ENCODE measurements around the gene AMBRA1. TPM values are rescaled to one million over a fixed set of nuclear protein-coding genes. Genes with fewer than 3 reads are reported as not detected.

AMBRA1 gene
- total and polyA plus RNA-seq, 2 donors from 2014 or later: 8.0 to 32.6 TPM

DNA sequence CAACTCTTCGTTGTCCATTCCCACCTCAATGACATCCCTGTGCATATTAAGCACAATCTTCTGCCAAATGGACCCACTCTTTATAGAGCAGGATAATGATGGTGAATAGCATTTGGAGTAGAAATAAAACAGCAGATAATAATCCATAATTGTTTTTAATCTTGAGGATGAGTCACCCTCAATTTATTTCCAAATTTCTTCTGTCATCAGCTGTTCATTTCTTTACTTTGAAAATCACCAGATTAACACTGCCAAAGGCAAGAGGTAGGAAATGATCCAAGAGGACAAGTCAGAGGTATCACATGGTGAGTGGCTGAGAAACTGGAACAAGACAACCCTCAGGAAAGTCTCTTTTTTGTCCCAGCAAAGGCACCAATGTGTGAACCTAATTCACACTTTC is 7.3 kb upstream of the AMBRA1 start:
- FAIRE-seq (no peak), DNase-seq (no peak)
- H3K4me3 ChIP-seq (ENCODE audit: low read length in 3 of 3): no peak overlapping the region
- no peaks in the 10 kb centered on the region for H3K9me3 ChIP-seq (ENCODE audit: control insufficient read depth in 2 of 3, insufficient read depth in 1 of 3, low read length in 3 of 3)
- TF ChIP-seq, protein P1, sequence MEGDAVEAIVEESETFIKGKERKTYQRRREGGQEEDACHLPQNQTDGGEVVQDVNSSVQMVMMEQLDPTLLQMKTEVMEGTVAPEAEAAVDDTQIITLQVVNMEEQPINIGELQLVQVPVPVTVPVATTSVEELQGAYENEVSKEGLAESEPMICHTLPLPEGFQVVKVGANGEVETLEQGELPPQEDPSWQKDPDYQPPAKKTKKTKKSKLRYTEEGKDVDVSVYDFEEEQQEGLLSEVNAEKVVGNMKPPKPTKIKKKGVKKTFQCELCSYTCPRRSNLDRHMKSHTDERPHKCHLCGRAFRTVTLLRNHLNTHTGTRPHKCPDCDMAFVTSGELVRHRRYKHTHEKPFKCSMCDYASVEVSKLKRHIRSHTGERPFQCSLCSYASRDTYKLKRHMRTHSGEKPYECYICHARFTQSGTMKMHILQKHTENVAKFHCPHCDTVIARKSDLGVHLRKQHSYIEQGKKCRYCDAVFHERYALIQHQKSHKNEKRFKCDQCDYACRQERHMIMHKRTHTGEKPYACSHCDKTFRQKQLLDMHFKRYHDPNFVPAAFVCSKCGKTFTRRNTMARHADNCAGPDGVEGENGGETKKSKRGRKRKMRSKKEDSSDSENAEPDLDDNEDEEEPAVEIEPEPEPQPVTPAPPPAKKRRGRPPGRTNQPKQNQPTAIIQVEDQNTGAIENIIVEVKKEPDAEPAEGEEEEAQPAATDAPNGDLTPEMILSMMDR (IDR thresholded peaks at IDR 0.05; ENCODE audit: borderline replicate concordance, extremely low read depth, insufficient read depth): no peak
- intact Hi-C loops (cut with DNase I): no loop called here
- no peak overlapping the region for H3K27ac ChIP-seq (ENCODE audit: low read depth in 2 of 2, low read length in 2 of 2)
- H3K9ac ChIP-seq (ENCODE audit: low read length in 3 of 3): no peak overlapping the region
- H3K27me3 ChIP-seq (ENCODE audit: control insufficient read depth, insufficient read depth, low read length): no peaks in the 10 kb centered on the region
- H3K4me1 ChIP-seq (ENCODE audit: control insufficient read depth in 2 of 3, insufficient read depth in 2 of 3, low read depth in 1 of 3, low read length in 3 of 3): no peaks in the 10 kb centered on the region
- peaks cover 3 to 4% (median 3%) of the 10 kb centered on the region in 3 donors for H3K36me3 ChIP-seq (ENCODE audit: control insufficient read depth in 2 of 3, insufficient read depth in 3 of 3, low read length in 3 of 3)

DNA sequence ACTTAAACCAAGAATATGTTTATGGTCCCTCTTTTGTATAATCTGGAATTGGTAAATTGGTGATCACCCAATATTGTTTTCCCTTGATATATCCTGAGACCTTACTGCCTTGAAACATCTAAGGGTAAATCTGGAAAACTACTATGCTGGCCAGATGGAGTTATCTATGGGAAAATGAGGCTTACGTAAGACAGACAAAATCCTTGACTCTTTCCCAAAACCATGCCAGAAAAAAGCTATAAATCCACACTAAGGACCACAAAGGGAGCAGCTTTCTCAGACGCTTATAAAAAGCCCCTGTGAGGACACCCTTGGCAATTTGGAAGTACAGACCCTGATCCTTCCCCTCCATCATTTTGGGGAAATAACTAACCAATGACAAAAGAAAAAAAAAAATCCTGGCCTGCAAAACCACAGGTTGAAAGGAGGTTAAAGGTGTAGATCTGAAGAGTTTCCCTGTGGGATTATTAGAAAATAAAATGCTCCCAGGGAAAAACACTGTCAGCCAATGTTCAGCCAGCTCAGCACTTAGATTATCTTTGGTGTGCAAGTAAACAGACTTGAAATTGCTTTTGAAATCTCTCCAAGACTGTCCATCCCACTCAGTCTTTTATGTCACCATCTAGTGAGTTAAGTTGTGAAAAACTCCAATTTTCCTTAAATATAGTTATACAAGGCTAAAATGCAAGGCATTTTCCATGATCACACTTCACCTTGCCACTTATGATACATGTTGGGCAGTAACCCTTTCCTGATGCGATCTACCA is 6.6 kb upstream of the AMBRA1 start:
- Histone ChIP-seq H3K36me3 (ENCODE audit: control insufficient read depth in 2 of 3, insufficient read depth in 3 of 3, low read length in 3 of 3) (peaks cover 3 to 4% (median 3%) of the 10 kb centered on the region in 3 donors), H3K9ac (ENCODE audit: low read length in 3 of 3) (no peak overlapping the region), H3K4me3 (ENCODE audit: low read length in 3 of 3) (no peak overlapping the region), H3K4me1 (ENCODE audit: control insufficient read depth in 2 of 3, insufficient read depth in 2 of 3, low read depth in 1 of 3, low read length in 3 of 3) (no peaks in the 10 kb centered on the region), H3K27me3 (ENCODE audit: control insufficient read depth, insufficient read depth, low read length) (no peaks in the 10 kb centered on the region), H3K27ac (ENCODE audit: low read depth in 2 of 2, low read length in 2 of 2) (no peak overlapping the region), H3K9me3 (ENCODE audit: control insufficient read depth in 2 of 3, insufficient read depth in 1 of 3, low read length in 3 of 3) (no peaks in the 10 kb centered on the region)
- TF ChIP-seq, protein P1 (IDR thresholded peaks at IDR 0.05; ENCODE audit: borderline replicate concordance, extremely low read depth, insufficient read depth): no peak
- FAIRE-seq (no peak), DNase-seq (no peak)
- intact Hi-C loops (cut with DNase I): no loop called here

DNA sequence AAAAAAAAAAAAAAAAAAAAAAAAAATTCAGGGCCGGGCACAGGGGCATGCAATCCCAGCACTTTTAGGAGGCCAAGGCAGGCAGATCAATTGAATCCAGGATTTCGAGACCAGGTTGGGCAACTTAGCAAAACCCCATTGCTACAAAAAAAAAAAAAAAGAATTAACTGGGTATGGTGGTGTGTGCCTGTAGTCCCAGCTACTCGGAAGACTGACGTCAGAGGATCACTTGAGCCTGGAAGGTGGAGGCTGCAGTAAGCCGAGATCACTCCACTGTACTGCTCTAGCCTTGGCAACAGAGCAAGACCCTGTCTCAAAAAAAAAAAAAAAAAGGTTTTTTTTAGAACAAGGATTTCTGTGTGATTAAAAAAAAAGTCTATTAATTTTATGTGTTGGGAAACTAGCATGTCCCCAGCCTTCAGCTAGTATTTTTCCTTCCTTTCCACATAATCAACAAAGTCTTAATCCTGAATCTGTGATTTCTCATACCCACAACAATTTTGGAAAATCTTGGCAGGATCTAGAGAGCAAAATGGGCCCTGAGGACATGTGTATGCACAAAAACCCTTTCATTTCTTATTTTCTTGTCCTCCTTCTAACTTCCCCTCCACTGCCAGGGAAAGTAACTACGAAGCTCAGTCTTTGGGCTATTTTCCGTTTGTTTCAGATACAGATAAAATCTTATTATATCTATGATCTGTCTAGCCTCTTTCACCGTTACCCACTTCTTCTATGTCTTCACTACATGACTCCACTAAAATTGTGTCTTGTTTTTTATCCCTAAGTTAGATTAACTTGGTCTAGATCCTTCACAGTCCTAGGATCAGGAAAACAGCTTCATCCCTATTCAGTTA is 5.7 kb upstream of the AMBRA1 start:
- TF ChIP-seq, protein P1 (IDR thresholded peaks at IDR 0.05; ENCODE audit: borderline replicate concordance, extremely low read depth, insufficient read depth): no peak
- DNase-seq: no peak
- Histone ChIP-seq H3K4me1 (ENCODE audit: control insufficient read depth in 2 of 3, insufficient read depth in 2 of 3, low read depth in 1 of 3, low read length in 3 of 3) (no peaks in the 10 kb centered on the region), H3K4me3 (ENCODE audit: low read length in 3 of 3) (no peak overlapping the region), H3K27me3 (ENCODE audit: control insufficient read depth, insufficient read depth, low read length) (no peaks in the 10 kb centered on the region), H3K9ac (ENCODE audit: low read length in 3 of 3) (no peak overlapping the region), H3K9me3 (ENCODE audit: control insufficient read depth in 2 of 3, insufficient read depth in 1 of 3, low read length in 3 of 3) (no peaks in the 10 kb centered on the region), H3K36me3 (ENCODE audit: control insufficient read depth in 2 of 3, insufficient read depth in 3 of 3, low read length in 3 of 3) (peaks cover 3 to 4% (median 3%) of the 10 kb centered on the region in 3 donors), H3K27ac (ENCODE audit: low read depth in 2 of 2, low read length in 2 of 2) (no peak overlapping the region)
- intact Hi-C loops (cut with DNase I): no loop called here
- no peak for FAIRE-seq
